ENCODE measurements around the gene FNDC3B. TPM values are rescaled to one million over a fixed set of nuclear protein-coding genes. Genes with fewer than 3 reads are reported as not detected.

The FNDC3B gene
- total and polyA plus RNA-seq, 9 of the 15 experiments (the other 6 are each of a cell fraction or from before 2014, with no cell fraction given) = 7.0 to 35.8 (median 16.2) TPM

GRCh38 chr3:172249039-172249438 lies 209.7 kb downstream of the FNDC3B start:
- no peak for ATAC-seq
- ChIA-PET CTCF (ENCODE audit: low intra/inter-chr PET ratio) (interaction anchor here (0.7 kb wide), 1 partner anchor 1311 kb away, joined by 3 read pairs; no protein-coding TSS in a partner anchor), POLR2A (no interaction called here)
- Histone ChIP-seq H3K36me3 (ENCODE audit: control insufficient read depth, insufficient read depth, low read length) (peaks cover 38% of the 10 kb centered on the region), H3K4me2 (ENCODE audit: insufficient read depth, low read length) (no peak overlapping the region), H3K79me2 (ENCODE audit: control insufficient read depth, insufficient read depth, low read length) (no peaks in the 10 kb centered on the region; the same call in 2 of the 3 replicates), H3K27me3 (ENCODE audit: control insufficient read depth in 2 of 2, insufficient read depth in 2 of 2, low read length in 2 of 2) (no peaks in the 10 kb centered on the region), H3K9ac (ENCODE audit: insufficient read depth in 1 of 2, low read depth in 2 of 2, low read length in 2 of 2) (no peak overlapping the region), H3K4me3 (no peak overlapping the region), H2AFZ (ENCODE audit: low read depth, low read length) (no peak overlapping the region), H3K9me1 (ENCODE audit: control insufficient read depth, insufficient read depth, low read length) (no peaks in the 10 kb centered on the region), H3K27ac (ENCODE audit: extremely low read depth, low read depth, low read length) (no peak overlapping the region), H4K20me1 (replicated peaks; ENCODE audit: control insufficient read depth, insufficient read depth, low read length) (no peaks in the 10 kb centered on the region), H3K9me3 (replicated peaks; ENCODE audit: control insufficient read depth, insufficient read depth, low read depth, low read length) (no peaks in the 10 kb centered on the region), H3K4me1 (replicated peaks in 1 of 2; ENCODE audit: control insufficient read depth in 2 of 2, insufficient read depth in 2 of 2, low read length in 2 of 2) (no peaks in the 10 kb centered on the region)
- in situ Hi-C loops (cut with MboI) = no loop called here
- WGBS (ENCODE audit: insufficient coverage, low coverage, missing lambda C conversion rate) = 63% methylated on average over 1 of the region's 1 CpG
- no peak for FAIRE-seq
- no peak for DNase-seq (ENCODE audit: extremely low read depth in 1 of 4, low spot score in 3 of 4)
- intact Hi-C loops (cut with micrococcal nuclease) = no loop called here
- no TSS peak for BruUV-seq (replicated peaks)
- TF ChIP-seq, protein P1, sequence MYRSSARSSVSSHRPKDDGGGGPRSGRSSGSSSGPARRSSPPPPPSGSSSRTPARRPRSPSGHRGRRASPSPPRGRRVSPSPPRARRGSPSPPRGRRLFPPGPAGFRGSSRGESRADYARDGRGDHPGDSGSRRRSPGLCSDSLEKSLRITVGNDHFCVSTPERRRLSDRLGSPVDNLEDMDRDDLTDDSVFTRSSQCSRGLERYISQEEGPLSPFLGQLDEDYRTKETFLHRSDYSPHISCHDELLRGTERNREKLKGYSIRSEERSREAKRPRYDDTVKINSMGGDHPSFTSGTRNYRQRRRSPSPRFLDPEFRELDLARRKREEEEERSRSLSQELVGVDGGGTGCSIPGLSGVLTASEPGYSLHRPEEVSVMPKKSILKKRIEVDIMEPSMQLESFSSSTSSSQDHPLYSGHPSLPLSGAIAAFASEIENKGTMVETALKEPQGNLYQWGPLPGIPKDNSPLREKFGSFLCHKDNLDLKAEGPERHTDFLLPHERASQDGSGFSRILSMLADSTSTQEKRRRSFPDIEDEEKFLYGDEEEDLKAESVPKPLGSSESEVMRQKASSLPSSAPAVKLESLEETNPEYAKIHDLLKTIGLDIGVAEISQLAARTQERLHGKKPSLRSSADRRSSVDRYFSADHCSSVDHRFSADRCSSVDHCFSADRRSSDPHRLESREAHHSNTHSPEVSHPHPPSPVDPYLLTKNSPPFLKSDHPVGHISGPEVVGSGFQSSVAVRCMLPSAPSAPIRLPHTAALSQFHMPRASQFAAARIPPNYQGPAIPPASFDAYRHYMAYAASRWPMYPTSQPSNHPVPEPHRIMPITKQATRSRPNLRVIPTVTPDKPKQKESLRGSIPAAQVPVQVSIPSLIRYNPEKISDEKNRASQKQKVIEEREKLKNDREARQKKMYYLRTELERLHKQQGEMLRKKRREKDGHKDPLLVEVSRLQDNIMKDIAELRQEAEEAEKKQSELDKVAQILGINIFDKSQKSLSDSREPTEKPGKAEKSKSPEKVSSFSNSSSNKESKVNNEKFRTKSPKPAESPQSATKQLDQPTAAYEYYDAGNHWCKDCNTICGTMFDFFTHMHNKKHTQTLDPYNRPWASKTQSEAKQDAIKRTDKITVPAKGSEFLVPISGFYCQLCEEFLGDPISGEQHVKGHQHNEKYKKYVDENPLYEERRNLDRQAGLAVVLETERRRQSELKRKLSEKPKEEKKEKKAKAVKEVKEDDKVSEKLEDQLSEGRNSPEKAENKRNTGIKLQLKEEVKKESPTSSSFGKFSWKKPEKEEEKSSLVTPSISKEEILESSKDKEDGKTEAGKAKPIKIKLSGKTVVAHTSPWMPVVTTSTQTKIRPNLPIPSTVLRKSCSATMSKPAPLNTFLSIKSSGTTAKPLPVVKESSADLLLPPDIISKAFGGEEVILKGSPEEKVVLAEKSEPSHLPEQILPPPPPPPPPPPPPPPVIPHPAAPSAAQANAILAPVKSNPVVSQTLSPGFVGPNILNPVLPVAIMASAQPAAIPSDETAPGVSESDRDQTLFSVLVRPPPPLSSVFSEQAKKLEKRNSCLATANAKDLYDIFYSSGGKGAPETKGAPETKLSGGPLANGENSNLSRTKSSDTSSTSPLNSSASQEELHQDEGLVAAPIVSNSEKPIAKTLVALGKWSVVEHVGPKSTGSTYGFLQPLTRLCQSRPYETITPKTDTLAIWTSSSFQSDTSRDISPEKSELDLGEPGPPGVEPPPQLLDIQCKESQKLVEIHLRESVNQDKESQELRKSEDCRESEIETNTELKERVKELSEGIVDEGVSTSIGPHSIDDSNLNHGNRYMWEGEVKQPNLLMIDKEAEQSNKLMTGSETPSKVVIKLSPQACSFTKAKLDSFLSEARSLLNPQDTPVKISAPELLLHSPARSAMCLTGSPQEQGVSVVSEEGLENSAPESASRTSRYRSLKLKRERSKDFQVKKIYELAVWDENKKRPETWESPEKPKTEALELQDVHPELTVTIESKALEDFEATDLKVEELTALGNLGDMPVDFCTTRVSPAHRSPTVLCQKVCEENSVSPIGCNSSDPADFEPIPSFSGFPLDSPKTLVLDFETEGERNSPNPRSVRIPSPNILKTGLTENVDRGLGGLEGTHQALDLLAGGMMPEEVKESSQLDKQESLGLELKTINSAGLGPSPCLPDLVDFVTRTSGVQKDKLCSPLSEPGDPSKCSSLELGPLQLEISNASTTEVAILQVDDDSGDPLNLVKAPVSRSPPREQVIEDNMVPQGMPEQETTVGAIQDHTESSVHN (IDR thresholded peaks at IDR 0.05; ENCODE audit: borderline replicate concordance in 1 of 2, low read depth in 1 of 2) = no peak
- TF ChIP-seq ZNF311 (CRISPR knock-in tag; IDR thresholded peaks at IDR 0.05) = no peak
- TF ChIP-seq ZNF239 (CRISPR knock-in tag; IDR thresholded peaks at IDR 0.05) = no peak
- no peak for TF ChIP-seq EWSR1 (IDR thresholded peaks at IDR 0.05; ENCODE audit: borderline replicate concordance, low read depth, partially characterized antibody)
- TF ChIP-seq TAF15 (IDR thresholded peaks at IDR 0.05; ENCODE audit: low read depth, low read length) = no peak
- TF ChIP-seq HMGXB4 (CRISPR knock-in tag; IDR thresholded peaks at IDR 0.05) = no peak
- no peak for TF ChIP-seq ZNF707 (CRISPR knock-in tag; conservative IDR thresholded peaks at IDR 0.05)
- no peak for TF ChIP-seq BCL6 (CRISPR knock-in tag; IDR thresholded peaks at IDR 0.05)
- no peak for TF ChIP-seq POLR3A (IDR thresholded peaks at IDR 0.05; ENCODE audit: borderline replicate concordance, extremely low read depth, insufficient read depth, insufficient read length)
- TF ChIP-seq, protein P2, sequence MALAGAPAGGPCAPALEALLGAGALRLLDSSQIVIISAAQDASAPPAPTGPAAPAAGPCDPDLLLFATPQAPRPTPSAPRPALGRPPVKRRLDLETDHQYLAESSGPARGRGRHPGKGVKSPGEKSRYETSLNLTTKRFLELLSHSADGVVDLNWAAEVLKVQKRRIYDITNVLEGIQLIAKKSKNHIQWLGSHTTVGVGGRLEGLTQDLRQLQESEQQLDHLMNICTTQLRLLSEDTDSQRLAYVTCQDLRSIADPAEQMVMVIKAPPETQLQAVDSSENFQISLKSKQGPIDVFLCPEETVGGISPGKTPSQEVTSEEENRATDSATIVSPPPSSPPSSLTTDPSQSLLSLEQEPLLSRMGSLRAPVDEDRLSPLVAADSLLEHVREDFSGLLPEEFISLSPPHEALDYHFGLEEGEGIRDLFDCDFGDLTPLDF (CRISPR knock-in tag; IDR thresholded peaks at IDR 0.05) = no peak
- TF ChIP-seq MAZ (CRISPR knock-in tag; conservative IDR thresholded peaks at IDR 0.05 in 1 of 2, IDR thresholded peaks at IDR 0.05 in 1 of 2) = no peak
- TF ChIP-seq GATAD2A (IDR thresholded peaks at IDR 0.05) = no peak
